Osteocyte (in vitro differentiated cells): ENCODE data around the gene NFIA. TPM values are rescaled to one million over a fixed set of nuclear protein-coding genes. Genes with fewer than 3 reads are reported as not detected.

Source experiments
- DNase-seq: peaks from one replicate; pipeline ENCODE4 v3.0.0; 2021; ENCODE audit warnings: mixed read lengths; ENCODE audit not compliant: unreplicated experiment; ENCODE audit errors: extremely low spot score
- H3K27ac Mint-ChIP-seq: one replicate; pipeline ENCODE4 v1.8.0; 2021; ENCODE audit warnings: mild to moderate bottlenecking, mixed read lengths; ENCODE audit not compliant: unreplicated experiment
- H3K27me3 Mint-ChIP-seq: one replicate; pipeline ENCODE4 v1.8.0; 2021; ENCODE audit warnings: mixed read lengths; ENCODE audit not compliant: unreplicated experiment
- H3K36me3 Mint-ChIP-seq: one replicate; pipeline ENCODE4 v1.8.0; 2021; ENCODE audit warnings: mixed read lengths; ENCODE audit not compliant: unreplicated experiment
- H3K4me1 Mint-ChIP-seq: one replicate; pipeline ENCODE4 v1.8.0; 2021; ENCODE audit warnings: mixed read lengths; ENCODE audit not compliant: unreplicated experiment
- H3K4me3 Mint-ChIP-seq: one replicate; pipeline ENCODE4 v1.8.0; 2021; ENCODE audit warnings: mild to moderate bottlenecking, moderate library complexity, mixed read lengths; ENCODE audit not compliant: unreplicated experiment
- H3K9me3 Mint-ChIP-seq: one replicate; pipeline ENCODE4 v1.8.0; 2021; ENCODE audit warnings: mixed read lengths; ENCODE audit not compliant: unreplicated experiment
- total RNA-seq: library from RNA; stranded (reverse); gene quantifications from 2 replicates; pipeline ENCODE4 v1.2.1, GENCODE V29; 2021
- TF ChIP-seq, protein P1 (sequence below): fragments of 200-600 bp; sonication (generic); IDR thresholded peaks from 2 replicates; pipeline ENCODE4 v1.5.0; 2021; ENCODE audit warnings: antibody characterized with exemption, mild to moderate bottlenecking, moderate library complexity

NFIA gene
- total RNA-seq, 1 donor from 2014 or later = 46.7 TPM

DNA sequence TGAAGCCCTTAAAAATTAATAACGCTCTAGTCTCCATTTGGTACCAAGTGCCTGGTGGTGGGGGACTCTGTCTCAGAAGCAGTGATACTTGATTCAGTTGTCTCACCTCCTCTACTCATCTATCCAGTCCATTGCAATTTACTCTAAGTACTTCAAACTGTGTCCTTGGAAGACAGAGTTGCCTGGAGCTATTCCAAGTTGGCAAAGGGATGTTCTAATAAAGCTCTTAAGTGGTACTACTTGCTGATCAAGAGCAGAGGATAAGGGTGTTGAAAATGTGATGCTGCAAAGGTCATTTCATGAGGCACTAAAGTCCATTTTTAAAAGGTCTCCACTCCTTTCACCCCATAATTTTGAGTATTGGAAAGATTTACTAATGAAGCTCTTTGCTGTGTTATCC is 142.2 kb downstream of the NFIA start:
- TF ChIP-seq, protein P1, sequence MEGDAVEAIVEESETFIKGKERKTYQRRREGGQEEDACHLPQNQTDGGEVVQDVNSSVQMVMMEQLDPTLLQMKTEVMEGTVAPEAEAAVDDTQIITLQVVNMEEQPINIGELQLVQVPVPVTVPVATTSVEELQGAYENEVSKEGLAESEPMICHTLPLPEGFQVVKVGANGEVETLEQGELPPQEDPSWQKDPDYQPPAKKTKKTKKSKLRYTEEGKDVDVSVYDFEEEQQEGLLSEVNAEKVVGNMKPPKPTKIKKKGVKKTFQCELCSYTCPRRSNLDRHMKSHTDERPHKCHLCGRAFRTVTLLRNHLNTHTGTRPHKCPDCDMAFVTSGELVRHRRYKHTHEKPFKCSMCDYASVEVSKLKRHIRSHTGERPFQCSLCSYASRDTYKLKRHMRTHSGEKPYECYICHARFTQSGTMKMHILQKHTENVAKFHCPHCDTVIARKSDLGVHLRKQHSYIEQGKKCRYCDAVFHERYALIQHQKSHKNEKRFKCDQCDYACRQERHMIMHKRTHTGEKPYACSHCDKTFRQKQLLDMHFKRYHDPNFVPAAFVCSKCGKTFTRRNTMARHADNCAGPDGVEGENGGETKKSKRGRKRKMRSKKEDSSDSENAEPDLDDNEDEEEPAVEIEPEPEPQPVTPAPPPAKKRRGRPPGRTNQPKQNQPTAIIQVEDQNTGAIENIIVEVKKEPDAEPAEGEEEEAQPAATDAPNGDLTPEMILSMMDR = no peak

DNA sequence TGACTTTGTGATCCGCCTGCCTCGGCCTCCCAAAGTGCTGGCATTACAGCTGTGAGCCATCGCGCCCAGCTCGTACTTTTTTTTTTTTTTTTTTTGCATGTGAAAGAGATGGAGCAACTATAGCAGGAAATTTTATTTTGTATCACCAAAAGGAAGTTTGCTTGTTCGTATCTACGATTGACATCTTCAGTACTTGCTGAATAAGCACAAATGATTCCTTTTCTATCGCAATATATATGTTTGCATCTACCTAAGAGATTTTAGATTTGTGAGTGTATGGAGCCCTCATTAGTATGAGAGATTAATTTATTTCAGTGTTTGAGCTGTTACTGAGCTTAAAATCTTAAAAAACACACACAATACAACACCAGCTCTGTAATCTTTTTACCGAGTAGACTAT is 143.1 kb downstream of the NFIA start:
- no peaks in the 10 kb centered on the region for H3K9me3 Mint-ChIP-seq
- H3K4me1 Mint-ChIP-seq = peaks cover 12% of the 10 kb centered on the region
- DNase-seq = no peak
- no peaks in the 10 kb centered on the region for H3K27me3 Mint-ChIP-seq
- H3K4me3 Mint-ChIP-seq = no peak overlapping the region
- TF ChIP-seq, protein P1 = no peak
- peaks cover 2% of the 10 kb centered on the region for H3K36me3 Mint-ChIP-seq
- no peak overlapping the region for H3K27ac Mint-ChIP-seq

More for the DNA sequence above, 142.2 kb downstream of the NFIA start:
- Mint-ChIP-seq H3K27ac (no peak overlapping the region), H3K9me3 (no peaks in the 10 kb centered on the region), H3K4me3 (no peak overlapping the region), H3K27me3 (no peaks in the 10 kb centered on the region), H3K4me1 (peaks cover 12% of the 10 kb centered on the region), H3K36me3 (peaks cover 2% of the 10 kb centered on the region)
- no peak for DNase-seq

DNA sequence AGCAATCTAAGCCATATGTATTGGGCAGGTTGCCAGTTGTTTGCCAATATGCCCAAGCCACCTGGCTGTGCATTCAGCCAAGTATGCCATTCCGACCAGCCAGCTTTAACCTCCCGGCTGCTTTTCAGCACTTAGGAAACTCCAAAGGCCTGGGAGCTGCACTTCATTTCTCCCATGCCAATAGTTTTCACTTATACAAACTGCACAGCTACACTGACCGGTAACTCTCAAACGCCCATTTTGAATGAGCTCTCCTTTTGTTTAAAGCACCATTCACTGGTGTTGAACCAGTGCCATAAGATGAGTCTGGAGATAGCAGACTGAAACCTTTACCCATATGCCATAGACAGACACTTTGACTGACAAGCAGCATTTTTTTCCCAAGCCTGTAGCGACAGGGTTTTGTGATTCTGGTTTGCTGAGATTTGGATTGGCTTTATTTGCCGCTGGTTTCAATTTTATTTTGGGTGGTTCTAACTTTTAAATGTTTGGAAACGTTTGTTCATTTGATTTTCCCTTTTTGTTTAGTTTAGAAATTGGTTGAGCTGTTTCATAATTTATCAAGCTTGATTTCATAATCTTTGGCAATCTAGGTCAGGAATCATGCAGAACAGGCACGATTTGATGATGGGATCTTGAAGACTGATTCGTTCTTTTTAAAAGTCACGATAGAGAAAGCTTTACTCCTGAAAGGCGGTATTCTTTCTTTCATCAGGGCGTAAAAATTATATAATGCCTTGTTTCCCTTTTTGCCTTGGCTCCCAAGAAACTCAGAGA is 144.6 kb downstream of the NFIA start:
- H3K4me1 Mint-ChIP-seq = peaks cover 10% of the 10 kb centered on the region
- no peak overlapping the region for H3K27ac Mint-ChIP-seq
- TF ChIP-seq, protein P1 = no peak
- H3K4me3 Mint-ChIP-seq = no peak overlapping the region
- no peak for DNase-seq
- H3K36me3 Mint-ChIP-seq = peaks cover 2% of the 10 kb centered on the region
- no peaks in the 10 kb centered on the region for H3K27me3 Mint-ChIP-seq
- no peaks in the 10 kb centered on the region for H3K9me3 Mint-ChIP-seq

DNA sequence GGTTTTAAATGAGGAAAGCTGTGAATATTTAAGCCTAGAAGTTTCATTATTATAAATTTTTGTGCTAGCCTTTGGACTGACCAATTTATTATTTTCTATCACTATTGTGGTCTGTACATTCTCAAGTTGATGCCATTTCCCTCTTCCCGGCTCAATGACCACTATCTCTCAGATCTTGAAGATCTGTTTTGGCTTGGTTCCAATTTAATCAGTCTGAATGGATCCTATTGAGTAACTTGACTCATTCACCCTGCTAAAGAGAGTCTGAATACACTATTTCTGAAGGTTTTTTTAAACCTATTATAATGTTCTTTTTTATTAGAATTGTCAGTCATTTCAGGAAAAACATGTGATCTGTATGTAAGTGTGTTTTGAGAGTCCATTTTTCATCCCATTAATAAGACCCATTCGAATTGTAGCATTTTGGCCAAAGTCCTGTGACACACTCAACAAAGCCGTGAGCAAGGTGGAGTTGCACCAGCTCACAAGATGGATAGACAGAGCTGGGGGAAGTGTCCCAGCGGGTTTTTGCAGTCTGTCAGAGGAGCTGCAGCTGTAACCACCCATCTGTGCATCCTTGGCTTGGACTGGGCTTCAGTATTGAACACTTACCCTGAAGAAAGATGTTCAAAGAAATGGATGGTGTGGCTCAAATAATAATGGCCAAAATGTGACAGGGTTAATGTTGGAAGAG is 145.6 kb downstream of the NFIA start:
- H3K27ac Mint-ChIP-seq = no peak overlapping the region
- no peaks in the 10 kb centered on the region for H3K9me3 Mint-ChIP-seq
- H3K4me3 Mint-ChIP-seq = no peak overlapping the region
- peaks cover 2% of the 10 kb centered on the region for H3K36me3 Mint-ChIP-seq
- DNase-seq = no peak
- no peaks in the 10 kb centered on the region for H3K27me3 Mint-ChIP-seq
- TF ChIP-seq, protein P1 = no peak
- H3K4me1 Mint-ChIP-seq = peaks cover 7% of the 10 kb centered on the region

DNA sequence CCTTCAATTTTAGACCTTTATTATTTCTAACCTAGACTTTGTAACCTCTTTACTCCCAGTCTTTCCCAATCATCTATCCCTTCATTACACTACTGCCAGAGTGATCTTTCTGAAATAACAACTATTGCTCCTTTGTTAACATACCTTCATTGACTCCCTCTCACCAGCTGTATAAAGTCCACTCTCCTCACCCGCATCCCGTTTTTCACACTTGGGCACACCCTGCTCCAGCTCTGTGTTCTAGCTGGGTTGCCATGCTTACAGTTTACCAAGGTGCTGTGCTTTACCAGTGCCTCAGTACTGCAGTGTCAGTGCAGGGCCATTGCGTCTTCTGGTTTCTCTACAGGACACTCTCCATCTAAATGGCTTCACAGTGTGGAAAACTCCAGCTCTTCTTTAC is 148.2 kb downstream of the NFIA start:
- DNase-seq = no peak
- H3K4me3 Mint-ChIP-seq = no peak overlapping the region
- H3K4me1 Mint-ChIP-seq = peaks cover 1% of the 10 kb centered on the region
- no peaks in the 10 kb centered on the region for H3K27me3 Mint-ChIP-seq
- no peak overlapping the region for H3K27ac Mint-ChIP-seq
- peaks cover 3% of the 10 kb centered on the region for H3K36me3 Mint-ChIP-seq
- TF ChIP-seq, protein P1 = no peak
- H3K9me3 Mint-ChIP-seq = no peaks in the 10 kb centered on the region
